ENCODE data around the gene RBM39. TPM values are rescaled to one million over a fixed set of nuclear protein-coding genes. Genes with fewer than 3 reads are reported as not detected.
A peak's percentile ranks its signal among the peaks of the same experiment; 100 is the strongest.

The RBM39 gene
- total and polyA plus RNA-seq, 10 of the 15 experiments (the other 5 are each of a cell fraction or from before 2014, with no cell fraction given) = 135 to 280 (median 217) TPM

DNA sequence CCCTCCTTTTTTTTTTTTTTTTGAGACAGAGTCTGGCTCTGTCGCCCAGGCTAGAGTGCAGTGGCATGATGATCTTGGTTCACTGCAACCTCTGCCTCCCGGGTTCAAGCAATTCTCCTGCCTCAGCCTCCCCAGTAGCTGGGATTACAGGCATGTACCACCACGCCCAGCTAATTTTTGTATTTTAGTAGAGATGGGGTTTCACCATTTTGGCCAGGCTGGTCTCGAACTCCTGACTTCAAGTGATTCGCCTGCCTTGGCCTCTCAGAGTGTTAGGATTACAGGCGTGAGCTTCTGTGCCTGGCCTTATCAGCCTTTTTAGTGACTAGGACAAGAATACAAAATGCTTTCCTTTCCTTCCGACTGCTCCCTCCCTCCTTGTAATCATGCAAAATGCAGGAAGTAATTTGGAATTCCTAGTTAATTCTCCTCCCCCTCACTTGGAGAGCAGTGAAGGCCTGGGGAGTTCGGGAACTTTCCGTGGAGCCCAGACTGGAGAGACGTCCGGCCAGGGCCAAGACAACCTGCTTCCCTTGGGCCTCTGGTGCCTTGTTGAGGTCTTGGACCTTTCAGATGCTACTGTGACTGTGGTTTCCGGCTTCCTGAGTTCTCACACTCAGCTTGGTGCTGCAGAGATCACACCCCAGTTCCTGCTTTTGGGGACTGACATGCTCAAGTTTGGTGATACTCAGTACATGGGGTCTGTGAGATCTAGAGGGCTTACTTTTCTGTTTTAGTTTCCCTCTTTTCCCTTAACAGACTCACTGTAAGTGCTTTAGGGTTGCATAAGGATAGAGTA, 25.8 kb upstream of the RBM39 start (continued):
- TF ChIP-seq HCFC1 (IDR thresholded peaks at IDR 0.05; ENCODE audit: low read length) (no peak; the same call in 1 of the 2 replicates), HDAC2 (IDR thresholded peaks at IDR 0.05) (no peak), JUND (IDR thresholded peaks at IDR 0.05; ENCODE audit: low read depth, low read length) (no peak), SPI1 (IDR thresholded peaks at IDR 0.05; ENCODE audit: borderline replicate concordance, insufficient read depth, low read depth, low read length) (peak; percentile 90), SREBF2 (IDR thresholded peaks at IDR 0.05; ENCODE audit: low read length) (no peak), ZNF622 (IDR thresholded peaks at IDR 0.05) (no peak), SMAD1 (IDR thresholded peaks at IDR 0.05; ENCODE audit: low read depth, partially characterized antibody) (peak; percentile 50), SRF (IDR thresholded peaks at IDR 0.05; ENCODE audit: low read depth in 2 of 2, low read length in 2 of 2) (no peak), EP300 (IDR thresholded peaks at IDR 0.05; ENCODE audit: borderline replicate concordance in 1 of 2, control insufficient read depth in 1 of 2, low read depth in 2 of 2, low read length in 2 of 2) (peak in 1 of 2 experiments; percentile 57; a peak in 1 of 4 replicates)
- TF ChIP-seq, protein P1, sequence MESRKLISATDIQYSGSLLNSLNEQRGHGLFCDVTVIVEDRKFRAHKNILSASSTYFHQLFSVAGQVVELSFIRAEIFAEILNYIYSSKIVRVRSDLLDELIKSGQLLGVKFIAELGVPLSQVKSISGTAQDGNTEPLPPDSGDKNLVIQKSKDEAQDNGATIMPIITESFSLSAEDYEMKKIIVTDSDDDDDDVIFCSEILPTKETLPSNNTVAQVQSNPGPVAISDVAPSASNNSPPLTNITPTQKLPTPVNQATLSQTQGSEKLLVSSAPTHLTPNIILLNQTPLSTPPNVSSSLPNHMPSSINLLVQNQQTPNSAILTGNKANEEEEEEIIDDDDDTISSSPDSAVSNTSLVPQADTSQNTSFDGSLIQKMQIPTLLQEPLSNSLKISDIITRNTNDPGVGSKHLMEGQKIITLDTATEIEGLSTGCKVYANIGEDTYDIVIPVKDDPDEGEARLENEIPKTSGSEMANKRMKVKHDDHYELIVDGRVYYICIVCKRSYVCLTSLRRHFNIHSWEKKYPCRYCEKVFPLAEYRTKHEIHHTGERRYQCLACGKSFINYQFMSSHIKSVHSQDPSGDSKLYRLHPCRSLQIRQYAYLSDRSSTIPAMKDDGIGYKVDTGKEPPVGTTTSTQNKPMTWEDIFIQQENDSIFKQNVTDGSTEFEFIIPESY (IDR thresholded peaks at IDR 0.05) = no peak
- TF ChIP-seq, protein P2, sequence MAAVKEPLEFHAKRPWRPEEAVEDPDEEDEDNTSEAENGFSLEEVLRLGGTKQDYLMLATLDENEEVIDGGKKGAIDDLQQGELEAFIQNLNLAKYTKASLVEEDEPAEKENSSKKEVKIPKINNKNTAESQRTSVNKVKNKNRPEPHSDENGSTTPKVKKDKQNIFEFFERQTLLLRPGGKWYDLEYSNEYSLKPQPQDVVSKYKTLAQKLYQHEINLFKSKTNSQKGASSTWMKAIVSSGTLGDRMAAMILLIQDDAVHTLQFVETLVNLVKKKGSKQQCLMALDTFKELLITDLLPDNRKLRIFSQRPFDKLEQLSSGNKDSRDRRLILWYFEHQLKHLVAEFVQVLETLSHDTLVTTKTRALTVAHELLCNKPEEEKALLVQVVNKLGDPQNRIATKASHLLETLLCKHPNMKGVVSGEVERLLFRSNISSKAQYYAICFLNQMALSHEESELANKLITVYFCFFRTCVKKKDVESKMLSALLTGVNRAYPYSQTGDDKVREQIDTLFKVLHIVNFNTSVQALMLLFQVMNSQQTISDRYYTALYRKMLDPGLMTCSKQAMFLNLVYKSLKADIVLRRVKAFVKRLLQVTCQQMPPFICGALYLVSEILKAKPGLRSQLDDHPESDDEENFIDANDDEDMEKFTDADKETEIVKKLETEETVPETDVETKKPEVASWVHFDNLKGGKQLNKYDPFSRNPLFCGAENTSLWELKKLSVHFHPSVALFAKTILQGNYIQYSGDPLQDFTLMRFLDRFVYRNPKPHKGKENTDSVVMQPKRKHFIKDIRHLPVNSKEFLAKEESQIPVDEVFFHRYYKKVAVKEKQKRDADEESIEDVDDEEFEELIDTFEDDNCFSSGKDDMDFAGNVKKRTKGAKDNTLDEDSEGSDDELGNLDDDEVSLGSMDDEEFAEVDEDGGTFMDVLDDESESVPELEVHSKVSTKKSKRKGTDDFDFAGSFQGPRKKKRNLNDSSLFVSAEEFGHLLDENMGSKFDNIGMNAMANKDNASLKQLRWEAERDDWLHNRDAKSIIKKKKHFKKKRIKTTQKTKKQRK (IDR thresholded peaks at IDR 0.05; ENCODE audit: low read depth, low read length) = no peak
- TF ChIP-seq, protein P3, sequence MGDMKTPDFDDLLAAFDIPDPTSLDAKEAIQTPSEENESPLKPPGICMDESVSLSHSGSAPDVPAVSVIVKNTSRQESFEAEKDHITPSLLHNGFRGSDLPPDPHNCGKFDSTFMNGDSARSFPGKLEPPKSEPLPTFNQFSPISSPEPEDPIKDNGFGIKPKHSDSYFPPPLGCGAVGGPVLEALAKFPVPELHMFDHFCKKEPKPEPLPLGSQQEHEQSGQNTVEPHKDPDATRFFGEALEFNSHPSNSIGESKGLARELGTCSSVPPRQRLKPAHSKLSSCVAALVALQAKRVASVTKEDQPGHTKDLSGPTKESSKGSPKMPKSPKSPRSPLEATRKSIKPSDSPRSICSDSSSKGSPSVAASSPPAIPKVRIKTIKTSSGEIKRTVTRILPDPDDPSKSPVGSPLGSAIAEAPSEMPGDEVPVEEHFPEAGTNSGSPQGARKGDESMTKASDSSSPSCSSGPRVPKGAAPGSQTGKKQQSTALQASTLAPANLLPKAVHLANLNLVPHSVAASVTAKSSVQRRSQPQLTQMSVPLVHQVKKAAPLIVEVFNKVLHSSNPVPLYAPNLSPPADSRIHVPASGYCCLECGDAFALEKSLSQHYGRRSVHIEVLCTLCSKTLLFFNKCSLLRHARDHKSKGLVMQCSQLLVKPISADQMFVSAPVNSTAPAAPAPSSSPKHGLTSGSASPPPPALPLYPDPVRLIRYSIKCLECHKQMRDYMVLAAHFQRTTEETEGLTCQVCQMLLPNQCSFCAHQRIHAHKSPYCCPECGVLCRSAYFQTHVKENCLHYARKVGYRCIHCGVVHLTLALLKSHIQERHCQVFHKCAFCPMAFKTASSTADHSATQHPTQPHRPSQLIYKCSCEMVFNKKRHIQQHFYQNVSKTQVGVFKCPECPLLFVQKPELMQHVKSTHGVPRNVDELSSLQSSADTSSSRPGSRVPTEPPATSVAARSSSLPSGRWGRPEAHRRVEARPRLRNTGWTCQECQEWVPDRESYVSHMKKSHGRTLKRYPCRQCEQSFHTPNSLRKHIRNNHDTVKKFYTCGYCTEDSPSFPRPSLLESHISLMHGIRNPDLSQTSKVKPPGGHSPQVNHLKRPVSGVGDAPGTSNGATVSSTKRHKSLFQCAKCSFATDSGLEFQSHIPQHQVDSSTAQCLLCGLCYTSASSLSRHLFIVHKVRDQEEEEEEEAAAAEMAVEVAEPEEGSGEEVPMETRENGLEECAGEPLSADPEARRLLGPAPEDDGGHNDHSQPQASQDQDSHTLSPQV (IDR thresholded peaks at IDR 0.05) = no peak
- TF ChIP-seq, protein P4, sequence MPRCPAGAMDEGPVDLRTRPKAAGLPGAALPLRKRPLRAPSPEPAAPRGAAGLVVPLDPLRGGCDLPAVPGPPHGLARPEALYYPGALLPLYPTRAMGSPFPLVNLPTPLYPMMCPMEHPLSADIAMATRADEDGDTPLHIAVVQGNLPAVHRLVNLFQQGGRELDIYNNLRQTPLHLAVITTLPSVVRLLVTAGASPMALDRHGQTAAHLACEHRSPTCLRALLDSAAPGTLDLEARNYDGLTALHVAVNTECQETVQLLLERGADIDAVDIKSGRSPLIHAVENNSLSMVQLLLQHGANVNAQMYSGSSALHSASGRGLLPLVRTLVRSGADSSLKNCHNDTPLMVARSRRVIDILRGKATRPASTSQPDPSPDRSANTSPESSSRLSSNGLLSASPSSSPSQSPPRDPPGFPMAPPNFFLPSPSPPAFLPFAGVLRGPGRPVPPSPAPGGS (IDR thresholded peaks at IDR 0.05; ENCODE audit: borderline replicate concordance, insufficient read depth, low read depth, low read length, poor library complexity, severe bottlenecking) = peak; percentile 89
- TF ChIP-seq, protein P5, sequence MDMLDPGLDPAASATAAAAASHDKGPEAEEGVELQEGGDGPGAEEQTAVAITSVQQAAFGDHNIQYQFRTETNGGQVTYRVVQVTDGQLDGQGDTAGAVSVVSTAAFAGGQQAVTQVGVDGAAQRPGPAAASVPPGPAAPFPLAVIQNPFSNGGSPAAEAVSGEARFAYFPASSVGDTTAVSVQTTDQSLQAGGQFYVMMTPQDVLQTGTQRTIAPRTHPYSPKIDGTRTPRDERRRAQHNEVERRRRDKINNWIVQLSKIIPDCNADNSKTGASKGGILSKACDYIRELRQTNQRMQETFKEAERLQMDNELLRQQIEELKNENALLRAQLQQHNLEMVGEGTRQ (IDR thresholded peaks at IDR 0.05; ENCODE audit: borderline replicate concordance, low read depth, low read length) = no peak

All from GM12878 (cell line).